Daoy (cell line): ENCODE measurements around the gene GPR158. TPM values are rescaled to one million over a fixed set of nuclear protein-coding genes. Genes with fewer than 3 reads are reported as not detected.

ENCODE experiments used
- DNase-seq: peaks from one replicate; pipeline ENCODE4 v3.0.0-alpha.2; 2015; ENCODE audit warnings: low read depth
- total RNA-seq: library from RNA; depleted of rRNA; stranded (reverse); fragments of >200 nt; shearing (Covaris generic); gene quantifications from 2 replicates; pipeline ENCODE4 v1.2.3, GENCODE V29; 2014; rRNA removed

Gene GPR158
- total RNA-seq, 1 experiment from 2014 or later: 4.6 TPM

- no peak for DNase-seq
Observed at GRCh38 chr10:25578061-25578460, 403.3 kb downstream of the GPR158 start.

- DNase-seq: no peak
Observed at GRCh38 chr10:25582961-25583360, 408.2 kb downstream of the GPR158 start.

- DNase-seq: no peak
Observed at GRCh38 chr10:25600651-25601050, 425.9 kb downstream of the GPR158 start.

- no peak for DNase-seq
Observed at GRCh38 chr10:25604591-25604990, 429.8 kb downstream of the GPR158 start.

GRCh38 chr10:25614652-25615051 is 439.9 kb downstream of the GPR158 start:
- DNase-seq: no peak

GRCh38 chr10:25615926-25616325 is 441.1 kb downstream of the GPR158 start:
- no peak for DNase-seq

- no peak for DNase-seq
Observed at GRCh38 chr10:25616903-25617592, 442.2 kb downstream of the GPR158 start.

- no peak for DNase-seq
Observed at GRCh38 chr10:25627606-25628005, 452.8 kb downstream of the GPR158 start.

- DNase-seq: no peak
Observed at GRCh38 chr10:25629333-25629732, 454.5 kb downstream of the GPR158 start.

GRCh38 chr10:25631471-25631870 is 456.7 kb downstream of the GPR158 start:
- DNase-seq: no peak

- DNase-seq: no peak
Observed at GRCh38 chr10:25632802-25633201, 458.0 kb downstream of the GPR158 start.

GRCh38 chr10:25633542-25633941 is 458.7 kb downstream of the GPR158 start:
- no peak for DNase-seq

- DNase-seq: peak; percentile 8
Observed at GRCh38 chr10:25639646-25640045, 464.8 kb downstream of the GPR158 start.

GRCh38 chr10:25641595-25641994 is 466.8 kb downstream of the GPR158 start:
- DNase-seq: no peak

- DNase-seq: no peak
Observed at GRCh38 chr10:25642721-25643120, 467.9 kb downstream of the GPR158 start.

- no peak for DNase-seq
Observed at GRCh38 chr10:25646371-25646770, 471.6 kb downstream of the GPR158 start.

GRCh38 chr10:25651534-25651933 is 476.7 kb downstream of the GPR158 start:
- DNase-seq: no peak

Other genes with a start within 250 kb of the GPR158 start
- 4.9 and 8.7 TPM in 2 replicates for gene PRTFDC1, start 222.4 kb upstream of the GPR158 start, total RNA-seq
- 0.33 TPM in 1 of 2 replicates, not detected in the other for gene ENKUR, start 158.8 kb upstream of the GPR158 start, total RNA-seq
- gene THNSL1, start 158.4 kb upstream of the GPR158 start, total RNA-seq: 2.3 and 3.5 TPM in 2 replicates